Stimulated activated CD8-positive, alpha-beta memory T cell treated with anti-CD3 and anti-CD28 coated beads, Interleukin-2, amount 100 ng/mL, for 48 hours (primary cell): ENCODE results near the gene EME2.

ENCODE experiments used
- DNase-seq, 2 donors: peaks; one replicate each; pipeline ENCODE4 v3.0.0-alpha.2; 2020; ENCODE audit warnings: low read depth in 2 of 2

EME2 gene

DNA sequence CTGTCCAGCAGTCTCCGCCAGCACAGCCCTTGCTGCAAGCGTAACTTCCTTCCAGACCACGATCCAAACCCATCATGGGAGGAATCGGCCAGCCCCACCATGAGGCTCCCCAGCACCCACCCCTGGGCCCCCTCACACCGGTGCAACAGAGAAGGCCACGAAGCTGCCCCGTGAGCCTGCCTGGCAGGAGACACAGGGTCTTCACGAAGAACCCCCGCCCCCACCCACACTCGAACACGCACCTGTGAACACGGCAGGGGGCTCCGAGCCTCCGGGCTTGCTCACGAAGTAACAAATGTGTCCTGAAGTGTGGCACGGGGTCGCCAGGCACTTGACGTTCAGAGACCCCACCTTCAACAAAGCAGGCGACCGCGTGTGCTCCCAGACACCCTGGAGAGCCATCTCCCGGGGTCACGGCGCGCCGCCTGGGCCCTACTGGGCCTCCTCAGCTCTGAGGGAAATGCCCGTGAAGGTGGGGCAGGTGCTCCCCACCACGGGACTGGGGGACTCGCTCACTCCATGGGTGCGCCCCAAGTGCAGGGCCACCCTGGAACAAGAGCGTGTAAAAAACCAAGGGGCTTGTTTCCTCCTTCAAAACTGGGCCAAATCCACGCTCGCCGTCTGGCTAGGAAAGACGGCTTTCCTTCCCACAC lies 46.4 kb downstream of the EME2 start:
- no peak for DNase-seq

DNA sequence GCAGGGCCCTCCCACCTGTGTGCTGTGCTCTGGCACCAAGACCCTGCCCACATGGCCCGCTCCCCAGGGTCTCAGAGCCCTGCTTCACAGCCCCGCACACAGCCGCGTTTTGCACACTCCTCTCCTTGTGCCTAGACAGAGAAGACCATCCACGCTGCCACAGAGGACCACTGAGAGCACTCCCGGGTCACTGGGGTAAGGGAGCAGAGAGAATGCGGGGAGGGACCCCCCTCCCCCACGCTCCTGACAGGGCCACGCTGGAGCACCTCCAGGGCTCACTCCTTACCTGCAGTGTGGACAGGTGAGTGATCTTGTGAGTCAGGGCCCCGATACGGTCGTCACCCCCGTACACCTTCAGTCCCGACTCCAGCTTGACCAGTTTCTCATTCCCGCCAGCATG lies 47.0 kb downstream of the EME2 start:
- no peak for DNase-seq

DNA sequence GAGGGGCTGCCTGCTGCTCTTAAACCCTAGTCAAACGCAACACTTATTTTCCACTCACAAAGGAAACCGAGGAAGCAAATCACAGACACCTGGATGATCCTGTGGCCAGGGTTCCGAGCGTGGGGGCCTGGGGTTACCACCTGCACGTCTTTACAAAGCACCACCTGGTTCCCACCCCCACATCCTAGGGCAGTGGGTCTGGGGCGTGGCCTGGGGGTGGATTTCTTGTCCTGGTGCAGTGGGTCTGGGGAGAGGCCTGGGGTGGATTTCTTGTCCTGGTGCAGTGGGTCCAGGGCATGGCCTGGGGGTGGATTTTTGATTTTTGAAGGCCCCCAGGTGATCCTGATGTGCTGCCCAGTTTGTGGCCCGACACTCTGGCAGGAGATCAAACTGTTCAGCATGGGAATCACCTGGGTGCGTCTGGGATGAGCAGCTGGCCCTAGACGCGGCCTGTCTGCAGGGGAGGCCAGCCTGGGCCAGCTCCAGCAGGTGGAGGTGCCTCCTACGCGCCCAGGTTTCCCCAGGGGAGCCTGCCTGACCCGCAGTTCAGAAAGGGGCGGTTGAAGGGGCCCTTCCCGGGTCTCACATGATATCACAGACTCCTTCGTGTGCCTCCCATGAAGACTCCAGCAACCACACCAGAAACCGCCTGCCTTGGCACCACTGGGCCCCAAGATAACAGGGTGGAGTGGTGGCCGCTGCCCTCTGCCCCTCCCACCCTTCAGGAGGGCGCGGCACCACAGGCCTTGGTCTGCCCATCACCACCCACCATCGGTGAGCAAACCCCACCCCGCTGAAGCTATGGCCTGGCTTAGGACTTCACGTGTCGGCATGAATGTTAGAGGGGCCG lies 47.7 kb downstream of the EME2 start:
- no peak for DNase-seq

DNA sequence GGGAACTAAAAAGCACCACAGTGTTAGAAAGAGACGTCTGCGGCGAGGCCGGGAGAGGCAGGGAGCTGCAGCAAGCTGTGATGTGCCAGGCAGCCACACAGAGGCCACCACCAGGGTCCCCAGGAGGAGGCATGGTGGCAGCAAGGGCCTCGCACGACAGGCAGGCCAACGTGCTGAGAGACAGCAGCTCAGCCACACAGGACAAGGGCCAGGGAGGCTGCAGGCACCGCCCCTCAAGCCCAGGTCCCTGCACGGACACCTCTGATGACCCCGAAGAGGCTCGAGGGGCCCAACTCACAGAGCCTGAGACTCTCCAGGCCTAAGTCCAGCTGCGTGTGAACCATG lies 48.3 kb downstream of the EME2 start:
- DNase-seq = no peak

DNA sequence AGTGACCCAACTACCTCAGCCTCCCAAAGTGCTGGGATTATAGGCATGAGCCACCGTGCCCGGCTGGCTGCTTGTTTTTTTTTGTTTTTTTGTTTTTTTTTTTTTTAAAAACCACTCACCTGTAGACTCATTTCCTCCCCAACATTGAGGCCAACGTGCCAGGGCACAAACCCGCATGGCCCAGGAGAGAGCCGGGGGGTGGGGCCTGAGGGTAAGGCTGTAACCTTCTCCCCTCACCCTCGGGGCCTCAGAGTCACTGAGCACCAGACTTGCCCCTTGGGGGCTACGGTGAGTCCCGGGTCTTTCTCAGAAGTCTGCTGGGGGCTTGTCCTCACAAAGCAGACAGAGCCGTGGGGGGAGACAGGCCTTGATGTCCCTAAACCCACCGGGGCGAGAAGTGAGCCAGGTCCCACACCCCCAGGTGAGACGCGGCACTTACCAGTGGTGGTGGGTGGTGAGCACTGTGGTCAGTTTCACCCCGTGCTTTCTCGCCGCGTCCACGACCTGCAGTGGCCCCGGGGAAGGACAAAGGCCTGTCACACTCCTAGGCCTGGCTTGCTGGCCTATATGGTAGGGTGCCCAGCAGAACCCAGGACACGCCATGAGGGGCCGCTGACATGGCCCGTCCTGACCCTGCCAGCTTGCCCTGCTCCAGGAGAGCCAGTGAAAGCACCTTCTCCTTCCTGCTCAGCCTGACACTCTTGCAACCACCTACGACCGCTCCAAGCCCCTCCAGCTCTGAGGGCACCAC lies 49.4 kb downstream of the EME2 start:
- no peak for DNase-seq

DNA sequence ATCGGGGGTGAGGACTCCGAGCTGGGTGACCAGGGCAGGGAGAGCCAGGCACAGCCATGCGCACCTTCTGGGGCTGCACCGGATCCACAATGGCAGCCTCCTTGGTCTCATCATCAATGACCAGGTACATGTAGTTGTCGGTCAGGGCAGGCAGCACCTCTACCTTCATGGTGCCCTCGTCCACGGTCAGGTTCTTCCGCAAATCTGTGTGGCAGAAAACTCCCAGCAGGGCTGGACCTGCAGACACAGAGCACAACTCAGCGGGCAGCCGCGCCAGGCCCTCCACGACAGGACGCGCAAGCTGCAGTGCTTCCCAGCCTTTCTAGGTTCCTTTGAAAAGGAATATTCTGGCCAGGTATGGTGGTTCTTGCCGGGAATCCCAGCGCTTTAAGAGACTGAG lies 50.2 kb downstream of the EME2 start:
- DNase-seq = no peak

DNA sequence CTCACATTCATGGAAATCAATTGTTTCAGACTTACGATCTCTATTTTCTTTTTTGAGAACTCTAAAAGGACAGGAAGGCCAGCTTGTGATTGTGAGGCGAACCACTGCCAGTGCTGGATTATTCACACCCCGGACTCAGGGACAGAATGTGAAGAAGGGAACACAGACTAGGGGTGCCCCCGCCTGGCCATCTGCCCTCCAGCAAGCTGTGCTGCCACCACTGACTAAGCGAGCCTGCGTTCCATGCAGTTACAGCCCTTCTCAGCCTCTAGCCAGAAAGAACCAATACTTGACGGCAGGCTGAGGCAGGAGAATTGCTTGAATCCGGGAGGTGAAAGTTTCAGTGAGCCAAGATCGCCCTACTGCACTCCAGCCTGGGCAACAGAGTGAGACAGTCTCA lies 51.2 kb downstream of the EME2 start:
- no peak for DNase-seq

DNA sequence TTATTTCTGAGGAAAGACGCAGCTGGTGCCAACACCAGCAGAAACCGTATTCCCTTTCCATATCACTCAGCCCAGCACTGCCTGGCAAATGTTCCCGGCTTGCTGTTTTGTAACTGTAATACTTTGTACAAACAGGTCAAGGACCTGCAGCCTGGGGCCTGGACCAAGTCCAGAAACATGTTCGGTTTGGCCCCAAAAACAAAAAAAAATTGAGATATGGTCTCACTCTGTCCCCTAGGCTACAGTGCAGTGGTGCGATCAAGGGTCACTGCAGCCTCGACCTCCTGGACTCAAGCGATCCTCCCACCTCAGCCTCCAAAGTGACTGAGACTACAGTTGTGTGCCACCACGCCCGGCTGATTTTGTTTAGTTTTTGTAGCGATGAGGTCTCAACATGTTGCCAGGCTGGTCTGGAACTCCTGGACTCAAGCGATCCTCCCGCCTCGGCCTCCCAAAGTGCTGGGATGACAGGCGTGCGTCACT lies 52.8 kb downstream of the EME2 start:
- no peak for DNase-seq
